ENCODE measurements around the gene SPON2.

SPON2 gene

DNA sequence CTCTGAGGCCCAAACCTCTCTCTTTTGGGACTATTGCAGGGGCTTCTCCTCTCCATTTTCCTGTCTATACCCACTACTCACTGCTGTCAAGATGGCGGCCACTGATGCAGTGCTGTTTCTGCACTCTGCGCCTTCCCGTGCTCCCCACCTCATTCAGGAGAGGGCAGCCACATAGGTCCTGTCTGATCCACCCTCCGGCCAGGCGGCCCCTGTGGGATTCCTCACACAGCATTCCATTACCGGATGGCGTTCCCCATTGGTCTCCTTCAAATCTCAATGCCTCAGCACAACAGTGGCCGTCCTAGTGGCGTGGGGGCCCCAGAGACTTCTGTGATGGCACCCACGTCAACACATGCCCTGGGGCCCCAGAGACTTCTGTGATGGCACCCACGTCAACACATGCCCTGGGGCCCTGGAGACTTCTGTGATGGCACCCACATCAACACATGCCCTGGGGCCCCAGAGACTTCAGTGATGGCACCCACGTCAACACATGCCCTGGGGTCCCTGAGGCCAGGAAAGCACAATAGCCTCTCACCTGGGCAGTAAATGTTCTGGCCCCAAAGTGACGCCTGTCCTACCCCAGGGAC lies 7.3 kb downstream of the SPON2 start:
- ChIA-PET POLR2A (ENCODE audit: low non-redundant PET) (no interaction called here), CTCF (no interaction called here)
- no peak overlapping the region for H3K27ac ChIP-seq
- TF ChIP-seq, protein P1, sequence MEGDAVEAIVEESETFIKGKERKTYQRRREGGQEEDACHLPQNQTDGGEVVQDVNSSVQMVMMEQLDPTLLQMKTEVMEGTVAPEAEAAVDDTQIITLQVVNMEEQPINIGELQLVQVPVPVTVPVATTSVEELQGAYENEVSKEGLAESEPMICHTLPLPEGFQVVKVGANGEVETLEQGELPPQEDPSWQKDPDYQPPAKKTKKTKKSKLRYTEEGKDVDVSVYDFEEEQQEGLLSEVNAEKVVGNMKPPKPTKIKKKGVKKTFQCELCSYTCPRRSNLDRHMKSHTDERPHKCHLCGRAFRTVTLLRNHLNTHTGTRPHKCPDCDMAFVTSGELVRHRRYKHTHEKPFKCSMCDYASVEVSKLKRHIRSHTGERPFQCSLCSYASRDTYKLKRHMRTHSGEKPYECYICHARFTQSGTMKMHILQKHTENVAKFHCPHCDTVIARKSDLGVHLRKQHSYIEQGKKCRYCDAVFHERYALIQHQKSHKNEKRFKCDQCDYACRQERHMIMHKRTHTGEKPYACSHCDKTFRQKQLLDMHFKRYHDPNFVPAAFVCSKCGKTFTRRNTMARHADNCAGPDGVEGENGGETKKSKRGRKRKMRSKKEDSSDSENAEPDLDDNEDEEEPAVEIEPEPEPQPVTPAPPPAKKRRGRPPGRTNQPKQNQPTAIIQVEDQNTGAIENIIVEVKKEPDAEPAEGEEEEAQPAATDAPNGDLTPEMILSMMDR (conservative IDR thresholded peaks at IDR 0.05; ENCODE audit: low read depth) = no peak
- no peak for DNase-seq (ENCODE audit: low spot score)

DNA sequence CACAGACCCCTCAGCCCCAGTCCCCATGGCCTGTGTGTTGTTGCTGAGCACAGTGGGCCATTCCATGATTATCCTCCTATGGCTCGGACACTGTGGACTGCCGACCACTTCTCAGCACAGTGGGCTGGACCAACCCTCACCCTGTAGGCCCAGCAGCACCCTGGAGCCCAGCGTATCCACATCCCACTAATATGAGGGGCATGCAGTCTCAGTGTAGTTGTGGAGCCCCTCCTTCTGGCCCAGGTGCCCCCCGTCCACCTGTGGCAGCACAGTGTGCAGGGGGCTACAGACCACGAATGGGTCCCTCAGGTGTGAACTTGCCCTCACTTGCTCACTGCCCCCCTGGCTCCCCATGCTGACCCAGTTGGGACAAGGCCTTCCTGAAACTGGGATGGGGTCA lies 7.9 kb downstream of the SPON2 start:
- no peak overlapping the region for H3K27ac ChIP-seq
- TF ChIP-seq, protein P1 (conservative IDR thresholded peaks at IDR 0.05; ENCODE audit: low read depth) = no peak
- no peak for DNase-seq (ENCODE audit: low spot score)
- POLR2A ChIA-PET (ENCODE audit: low non-redundant PET) = no interaction called here
- CTCF ChIA-PET = no interaction called here

GRCh38 chr4:1164040-1164439 lies 8.3 kb downstream of the SPON2 start:
- DNase-seq (ENCODE audit: low spot score) = no peak
- H3K27ac ChIP-seq = no peak overlapping the region
- TF ChIP-seq, protein P1 (conservative IDR thresholded peaks at IDR 0.05; ENCODE audit: low read depth) = no peak
- ChIA-PET CTCF (no interaction called here), POLR2A (ENCODE audit: low non-redundant PET) (no interaction called here)

DNA sequence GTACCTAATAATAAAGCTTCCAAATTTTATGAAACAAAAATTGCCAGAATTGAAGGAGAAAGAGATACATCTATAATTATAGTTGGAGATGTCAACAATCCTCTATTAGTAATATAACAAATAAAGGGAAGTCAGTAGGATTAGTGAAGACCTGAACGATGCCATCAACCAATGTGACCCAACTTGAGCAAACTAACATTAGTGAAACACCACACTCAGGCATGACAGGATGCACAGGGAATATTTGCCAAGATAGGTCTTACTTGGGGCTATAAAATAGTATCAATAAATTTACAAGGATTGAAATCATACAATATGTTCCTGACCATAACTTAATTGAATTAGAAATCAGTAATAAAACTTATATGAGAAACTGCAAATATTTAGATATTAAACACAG lies 12.0 kb downstream of the SPON2 start:
- ChIA-PET POLR2A (ENCODE audit: low non-redundant PET) (no interaction called here), CTCF (no interaction called here)
- no peak for DNase-seq (ENCODE audit: low spot score)
- H3K27ac ChIP-seq = no peak overlapping the region
- TF ChIP-seq, protein P1 (conservative IDR thresholded peaks at IDR 0.05; ENCODE audit: low read depth) = no peak

DNA sequence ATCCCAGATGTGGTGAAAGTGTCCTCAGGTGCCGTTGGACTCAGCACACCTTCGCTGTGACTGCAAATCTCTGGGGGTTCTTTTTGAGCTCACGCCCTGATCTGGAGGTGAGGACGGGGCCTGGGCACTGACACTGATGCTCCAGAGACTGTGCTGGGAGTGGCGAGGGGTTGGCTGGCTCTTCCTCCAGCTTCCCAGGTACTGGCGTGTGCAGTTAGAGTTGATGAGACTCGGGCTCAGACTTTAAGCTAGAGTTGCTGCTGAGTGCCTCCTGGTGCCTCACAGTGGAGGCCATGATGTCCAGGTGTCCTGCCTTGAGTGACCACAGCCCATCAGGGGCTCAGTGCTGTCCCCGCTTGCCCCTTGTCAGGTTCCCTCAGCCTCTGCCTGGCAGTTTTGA lies 16.3 kb downstream of the SPON2 start:
- TF ChIP-seq, protein P1 (conservative IDR thresholded peaks at IDR 0.05; ENCODE audit: low read depth) = no peak
- CTCF ChIA-PET = no interaction called here
- DNase-seq (ENCODE audit: low spot score) = no peak
- H3K27ac ChIP-seq = no peak overlapping the region
- POLR2A ChIA-PET (ENCODE audit: low non-redundant PET) = no interaction called here

DNA sequence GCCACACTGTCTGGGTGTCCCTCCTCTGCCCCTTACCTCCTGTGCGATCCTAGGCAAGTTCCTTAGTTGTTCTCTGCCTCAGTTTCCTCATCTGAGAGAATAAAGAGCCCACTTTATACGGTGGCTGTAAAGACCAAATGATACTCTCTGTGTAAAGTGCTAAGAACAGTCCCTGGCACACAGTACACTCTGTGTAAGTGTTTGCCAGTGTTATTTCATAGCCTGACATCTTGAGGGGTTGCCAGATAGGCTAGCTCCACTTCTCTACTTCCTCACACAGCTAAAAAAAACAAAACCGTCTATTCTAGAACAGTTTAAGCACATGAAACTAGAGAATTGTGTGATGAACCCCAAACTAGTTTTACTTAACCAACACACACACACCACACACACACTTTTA lies 17.1 kb downstream of the SPON2 start:
- ChIA-PET POLR2A (ENCODE audit: low non-redundant PET) (no interaction called here), CTCF (interaction anchor here (0.6 to 0.7 kb wide), 2 partner anchors 12 to 37 kb away, joined by 3 to 4 read pairs; no protein-coding TSS in a partner anchor)
- TF ChIP-seq, protein P1 (conservative IDR thresholded peaks at IDR 0.05; ENCODE audit: low read depth) = no peak
- no peak overlapping the region for H3K27ac ChIP-seq
- no peak for DNase-seq (ENCODE audit: low spot score)

Measured in RWPE1 (cell line).